Measurements from ENCODE around the gene SULF2.

- no peak for TF ChIP-seq EZH2phosphoT487 (IDR thresholded peaks at IDR 0.05; ENCODE audit: low read depth, severe bottlenecking, unreplicated experiment)
- TF ChIP-seq, protein P1, sequence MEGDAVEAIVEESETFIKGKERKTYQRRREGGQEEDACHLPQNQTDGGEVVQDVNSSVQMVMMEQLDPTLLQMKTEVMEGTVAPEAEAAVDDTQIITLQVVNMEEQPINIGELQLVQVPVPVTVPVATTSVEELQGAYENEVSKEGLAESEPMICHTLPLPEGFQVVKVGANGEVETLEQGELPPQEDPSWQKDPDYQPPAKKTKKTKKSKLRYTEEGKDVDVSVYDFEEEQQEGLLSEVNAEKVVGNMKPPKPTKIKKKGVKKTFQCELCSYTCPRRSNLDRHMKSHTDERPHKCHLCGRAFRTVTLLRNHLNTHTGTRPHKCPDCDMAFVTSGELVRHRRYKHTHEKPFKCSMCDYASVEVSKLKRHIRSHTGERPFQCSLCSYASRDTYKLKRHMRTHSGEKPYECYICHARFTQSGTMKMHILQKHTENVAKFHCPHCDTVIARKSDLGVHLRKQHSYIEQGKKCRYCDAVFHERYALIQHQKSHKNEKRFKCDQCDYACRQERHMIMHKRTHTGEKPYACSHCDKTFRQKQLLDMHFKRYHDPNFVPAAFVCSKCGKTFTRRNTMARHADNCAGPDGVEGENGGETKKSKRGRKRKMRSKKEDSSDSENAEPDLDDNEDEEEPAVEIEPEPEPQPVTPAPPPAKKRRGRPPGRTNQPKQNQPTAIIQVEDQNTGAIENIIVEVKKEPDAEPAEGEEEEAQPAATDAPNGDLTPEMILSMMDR (IDR thresholded peaks at IDR 0.05; ENCODE audit: poor library complexity) = no peak
- TF ChIP-seq EZH2 (IDR thresholded peaks at IDR 0.05; ENCODE audit: borderline replicate concordance) = no peak
Measured at GRCh38 chr20:47764154-47764733, 21.0 kb downstream of the SULF2 start.

Data from hepatocyte (in vitro differentiated cells).